ENCODE results near the gene ABCG1.

DNA sequence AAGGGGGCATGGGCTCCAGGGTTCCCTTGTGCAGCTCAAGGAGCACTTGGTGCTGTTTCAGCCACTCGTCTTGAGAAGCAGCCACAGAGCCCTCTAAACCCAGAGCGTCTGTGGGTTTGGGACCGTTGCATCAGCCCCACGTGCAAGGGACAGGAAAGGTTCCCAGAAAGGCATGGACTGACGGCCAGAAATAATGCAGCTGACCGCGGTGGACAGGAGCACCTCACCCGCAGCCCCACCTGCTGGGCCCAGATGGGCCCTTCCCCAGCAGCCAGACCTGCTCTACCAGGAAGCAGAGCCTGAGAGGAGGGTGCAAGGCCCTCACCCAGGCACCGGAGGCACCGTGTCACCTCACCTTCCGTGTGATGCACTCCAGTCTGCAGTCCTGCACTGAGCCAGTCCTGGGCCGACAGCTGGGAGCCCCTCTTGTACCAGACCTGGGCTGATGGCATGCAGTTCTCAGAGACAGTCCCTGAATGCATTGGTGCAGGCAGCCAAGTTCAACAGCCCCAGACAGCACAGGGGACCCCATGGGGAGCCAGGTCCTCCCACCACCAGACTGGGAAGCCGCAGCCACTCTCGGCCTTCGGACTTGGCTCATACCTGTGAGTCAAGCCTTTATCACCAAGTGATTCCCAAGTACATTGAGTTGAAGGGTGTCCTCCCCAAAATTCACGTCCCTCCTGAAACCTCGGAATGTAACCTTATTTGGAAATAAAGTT is 101.1 kb downstream of the ABCG1 start:
- TF ChIP-seq CTCF (IDR thresholded peaks at IDR 0.05), result no peak
- TF ChIP-seq POLR2A (IDR thresholded peaks at IDR 0.05), result no peak
- TF ChIP-seq EP300 (IDR thresholded peaks at IDR 0.05), result no peak
- TF ChIP-seq POLR2AphosphoS5 (IDR thresholded peaks at IDR 0.05), result no peak

Data from suprapubic skin (tissue), 4 donors.